Measurements from ENCODE around the gene LANCL3. TPM values are rescaled to one million over a fixed set of nuclear protein-coding genes. Genes with fewer than 3 reads are reported as not detected.

Gene LANCL3
- total RNA-seq, 1 donor from 2014 or later, result 0.03 TPM

DNA sequence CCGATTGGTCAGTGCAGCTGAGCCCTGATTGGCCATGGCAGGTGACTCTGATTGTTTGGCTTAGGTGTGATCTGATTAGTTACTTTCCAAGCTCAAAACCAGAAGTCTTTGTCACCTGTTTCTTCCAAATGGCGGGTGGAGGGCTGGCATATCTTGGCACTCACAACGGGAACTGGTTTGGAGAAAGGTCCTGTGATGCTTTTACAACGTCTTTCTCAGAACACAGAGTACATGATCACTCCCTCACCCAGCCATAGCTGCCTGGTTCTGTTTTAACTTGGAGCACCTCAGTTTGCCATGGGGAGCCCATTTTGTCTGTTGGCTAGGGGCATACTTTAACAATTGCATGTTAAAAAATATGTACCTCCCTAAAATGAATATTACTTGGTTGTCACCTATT, 101.1 kb downstream of the LANCL3 start:
- Mint-ChIP-seq H3K27me3 (ENCODE audit: unreplicated experiment) (peaks cover 5% of the 10 kb centered on the region), H3K27ac (ENCODE audit: unreplicated experiment) (no peak overlapping the region), H3K9me3 (ENCODE audit: unreplicated experiment) (no peaks in the 10 kb centered on the region), H3K4me1 (ENCODE audit: unreplicated experiment) (no peaks in the 10 kb centered on the region), H3K36me3 (ENCODE audit: unreplicated experiment) (no peaks in the 10 kb centered on the region), H3K4me3 (ENCODE audit: unreplicated experiment) (no peak overlapping the region)
- TF ChIP-seq, protein P1, sequence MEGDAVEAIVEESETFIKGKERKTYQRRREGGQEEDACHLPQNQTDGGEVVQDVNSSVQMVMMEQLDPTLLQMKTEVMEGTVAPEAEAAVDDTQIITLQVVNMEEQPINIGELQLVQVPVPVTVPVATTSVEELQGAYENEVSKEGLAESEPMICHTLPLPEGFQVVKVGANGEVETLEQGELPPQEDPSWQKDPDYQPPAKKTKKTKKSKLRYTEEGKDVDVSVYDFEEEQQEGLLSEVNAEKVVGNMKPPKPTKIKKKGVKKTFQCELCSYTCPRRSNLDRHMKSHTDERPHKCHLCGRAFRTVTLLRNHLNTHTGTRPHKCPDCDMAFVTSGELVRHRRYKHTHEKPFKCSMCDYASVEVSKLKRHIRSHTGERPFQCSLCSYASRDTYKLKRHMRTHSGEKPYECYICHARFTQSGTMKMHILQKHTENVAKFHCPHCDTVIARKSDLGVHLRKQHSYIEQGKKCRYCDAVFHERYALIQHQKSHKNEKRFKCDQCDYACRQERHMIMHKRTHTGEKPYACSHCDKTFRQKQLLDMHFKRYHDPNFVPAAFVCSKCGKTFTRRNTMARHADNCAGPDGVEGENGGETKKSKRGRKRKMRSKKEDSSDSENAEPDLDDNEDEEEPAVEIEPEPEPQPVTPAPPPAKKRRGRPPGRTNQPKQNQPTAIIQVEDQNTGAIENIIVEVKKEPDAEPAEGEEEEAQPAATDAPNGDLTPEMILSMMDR (IDR thresholded peaks at IDR 0.05), result no peak
- DNase-seq (ENCODE audit: extremely low spot score, unreplicated experiment), result no peak

DNA sequence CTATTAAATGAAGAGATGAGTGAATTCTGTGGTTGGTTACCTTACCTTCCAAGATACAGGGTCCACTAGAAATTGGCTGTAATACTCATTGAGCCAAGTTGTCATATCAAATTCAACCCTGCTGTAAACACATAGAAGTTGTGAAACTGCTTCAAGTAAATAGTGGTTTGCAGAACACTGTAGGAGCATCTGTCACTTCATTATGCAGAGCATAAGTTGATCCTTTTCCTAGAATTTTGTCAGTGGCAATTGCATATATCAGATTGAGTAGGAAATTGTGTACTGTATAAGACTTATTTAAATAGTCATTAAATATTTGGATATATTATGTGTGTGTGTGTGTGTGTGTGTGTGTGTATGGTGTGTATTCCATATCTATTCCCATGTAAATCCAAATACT, 105.3 kb downstream of the LANCL3 start:
- Mint-ChIP-seq H3K27ac (ENCODE audit: unreplicated experiment) (no peak overlapping the region), H3K36me3 (ENCODE audit: unreplicated experiment) (no peaks in the 10 kb centered on the region), H3K9me3 (ENCODE audit: unreplicated experiment) (no peaks in the 10 kb centered on the region), H3K4me3 (ENCODE audit: unreplicated experiment) (no peak overlapping the region), H3K4me1 (ENCODE audit: unreplicated experiment) (no peaks in the 10 kb centered on the region), H3K27me3 (ENCODE audit: unreplicated experiment) (peaks cover 8% of the 10 kb centered on the region)
- DNase-seq (ENCODE audit: extremely low spot score, unreplicated experiment), result no peak
- TF ChIP-seq, protein P1 (IDR thresholded peaks at IDR 0.05), result no peak

GRCh38 chrX:37677243-37677642, 105.8 kb downstream of the LANCL3 start:
- Mint-ChIP-seq H3K9me3 (ENCODE audit: unreplicated experiment) (no peaks in the 10 kb centered on the region), H3K27me3 (ENCODE audit: unreplicated experiment) (peaks cover 8% of the 10 kb centered on the region), H3K36me3 (ENCODE audit: unreplicated experiment) (no peaks in the 10 kb centered on the region), H3K4me1 (ENCODE audit: unreplicated experiment) (no peaks in the 10 kb centered on the region), H3K4me3 (ENCODE audit: unreplicated experiment) (no peak overlapping the region), H3K27ac (ENCODE audit: unreplicated experiment) (no peak overlapping the region)
- TF ChIP-seq, protein P1 (IDR thresholded peaks at IDR 0.05), result no peak
- no peak for DNase-seq (ENCODE audit: extremely low spot score, unreplicated experiment)

DNA sequence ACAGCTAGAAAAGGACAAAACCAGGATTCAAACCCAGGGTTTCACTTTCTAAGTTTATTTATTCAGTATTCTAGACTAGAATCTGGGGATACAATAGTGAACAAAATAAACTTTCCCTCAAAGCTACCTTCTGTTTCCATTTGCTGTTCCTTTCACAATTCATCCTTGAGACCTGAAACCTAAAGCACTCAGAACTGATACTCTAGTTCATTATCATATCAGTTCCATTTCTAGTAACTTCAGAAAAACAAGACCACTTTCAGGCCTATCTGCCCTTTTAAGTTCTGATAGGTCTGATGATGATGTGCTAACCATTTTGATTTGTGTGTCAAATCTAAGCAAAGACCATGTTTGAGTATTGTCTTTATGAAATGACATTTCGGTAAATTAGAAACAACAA, 106.3 kb downstream of the LANCL3 start:
- no peaks in the 10 kb centered on the region for H3K9me3 Mint-ChIP-seq (ENCODE audit: unreplicated experiment)
- H3K36me3 Mint-ChIP-seq (ENCODE audit: unreplicated experiment), result no peaks in the 10 kb centered on the region

DNA sequence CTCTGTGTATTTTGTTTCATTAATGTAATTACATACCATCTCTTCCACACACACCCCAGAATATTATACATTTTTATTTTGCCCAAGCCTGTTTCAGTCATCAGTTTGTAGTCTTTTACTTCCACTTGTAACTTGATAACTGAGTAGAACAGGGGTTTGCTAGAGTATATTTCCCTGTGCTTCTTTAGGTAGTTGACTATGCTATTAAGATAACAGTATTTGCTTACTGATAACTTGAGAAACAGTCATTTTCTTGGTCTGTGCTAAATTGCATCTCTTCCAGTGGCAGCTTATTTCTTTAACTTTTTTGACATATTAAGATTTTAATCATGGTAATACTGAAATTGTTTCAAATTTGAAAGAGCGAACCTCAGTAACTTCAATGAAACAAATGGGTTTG, 107.1 kb downstream of the LANCL3 start:
- TF ChIP-seq, protein P1 (IDR thresholded peaks at IDR 0.05), result no peak
- Mint-ChIP-seq H3K27ac (ENCODE audit: unreplicated experiment) (no peak overlapping the region), H3K36me3 (ENCODE audit: unreplicated experiment) (no peaks in the 10 kb centered on the region), H3K4me3 (ENCODE audit: unreplicated experiment) (no peak overlapping the region), H3K9me3 (ENCODE audit: unreplicated experiment) (no peaks in the 10 kb centered on the region), H3K27me3 (ENCODE audit: unreplicated experiment) (peaks cover 14% of the 10 kb centered on the region), H3K4me1 (ENCODE audit: unreplicated experiment) (no peaks in the 10 kb centered on the region)
- no peak for DNase-seq (ENCODE audit: extremely low spot score, unreplicated experiment)

More for the DNA sequence above, 106.3 kb downstream of the LANCL3 start:
- H3K4me3 Mint-ChIP-seq (ENCODE audit: unreplicated experiment), result no peak overlapping the region
- TF ChIP-seq, protein P1 (IDR thresholded peaks at IDR 0.05), result no peak
- DNase-seq (ENCODE audit: extremely low spot score, unreplicated experiment), result no peak
- H3K27ac Mint-ChIP-seq (ENCODE audit: unreplicated experiment), result no peak overlapping the region
- H3K4me1 Mint-ChIP-seq (ENCODE audit: unreplicated experiment), result no peaks in the 10 kb centered on the region
- peaks cover 13% of the 10 kb centered on the region for H3K27me3 Mint-ChIP-seq (ENCODE audit: unreplicated experiment)
